NCI-H187 treated with DMSO at 0.1 percent for 48 hours (cell line): Measurements from ENCODE around the gene BTG4.

Experiments used
- DNase-seq: peaks from one replicate; lab custom pipeline; 2025; lab: John Stamatoyannopoulos, UW

The BTG4 gene

GRCh38 chr11:111490496-111490895 lies 21.7 kb downstream of the BTG4 start:
- no peak for DNase-seq

- no peak for DNase-seq
These were observed 28.8 kb downstream of the BTG4 start for GRCh38 chr11:111483431-111483830.

GRCh38 chr11:111479666-111480065 lies 32.5 kb downstream of the BTG4 start:
- DNase-seq, result no peak

- no peak for DNase-seq
These were observed 34.3 kb downstream of the BTG4 start for GRCh38 chr11:111477898-111478297.

GRCh38 chr11:111476956-111477355 lies 35.2 kb downstream of the BTG4 start:
- DNase-seq, result no peak

- no peak for DNase-seq
These were observed 35.8 kb downstream of the BTG4 start for GRCh38 chr11:111476366-111476765.

GRCh38 chr11:111474432-111474831 lies 37.8 kb downstream of the BTG4 start:
- no peak for DNase-seq

- DNase-seq, result no peak
These were observed 40.0 kb downstream of the BTG4 start for GRCh38 chr11:111472228-111472627.

GRCh38 chr11:111469200-111469599 lies 43.0 kb downstream of the BTG4 start:
- no peak for DNase-seq

GRCh38 chr11:111466615-111467014 lies 45.6 kb downstream of the BTG4 start:
- no peak for DNase-seq

- no peak for DNase-seq
These were observed 46.8 kb downstream of the BTG4 start for GRCh38 chr11:111465400-111465799.

- DNase-seq, result no peak
These were observed 48.9 kb downstream of the BTG4 start for GRCh38 chr11:111463276-111463675.

GRCh38 chr11:111462329-111462728 lies 49.9 kb downstream of the BTG4 start:
- no peak for DNase-seq

- no peak for DNase-seq
These were observed 50.5 kb downstream of the BTG4 start for GRCh38 chr11:111461460-111462235.

- DNase-seq, result no peak
These were observed 51.3 kb downstream of the BTG4 start for GRCh38 chr11:111460856-111461255.

GRCh38 chr11:111460340-111460739 lies 51.8 kb downstream of the BTG4 start:
- DNase-seq, result no peak

- no peak for DNase-seq
These were observed 52.5 kb downstream of the BTG4 start for GRCh38 chr11:111459506-111460270.

- DNase-seq, result no peak
These were observed 54.3 kb downstream of the BTG4 start for GRCh38 chr11:111457731-111458368.

- DNase-seq, result no peak
These were observed 55.1 kb downstream of the BTG4 start for GRCh38 chr11:111456859-111457730.

GRCh38 chr11:111456086-111456858 lies 55.9 kb downstream of the BTG4 start:
- DNase-seq, result no peak
